ENCODE results near the gene SOAT2. TPM values are rescaled to one million over a fixed set of nuclear protein-coding genes. Genes with fewer than 3 reads are reported as not detected.

The SOAT2 gene
- total RNA-seq, 1 donor, result not detected

DNA sequence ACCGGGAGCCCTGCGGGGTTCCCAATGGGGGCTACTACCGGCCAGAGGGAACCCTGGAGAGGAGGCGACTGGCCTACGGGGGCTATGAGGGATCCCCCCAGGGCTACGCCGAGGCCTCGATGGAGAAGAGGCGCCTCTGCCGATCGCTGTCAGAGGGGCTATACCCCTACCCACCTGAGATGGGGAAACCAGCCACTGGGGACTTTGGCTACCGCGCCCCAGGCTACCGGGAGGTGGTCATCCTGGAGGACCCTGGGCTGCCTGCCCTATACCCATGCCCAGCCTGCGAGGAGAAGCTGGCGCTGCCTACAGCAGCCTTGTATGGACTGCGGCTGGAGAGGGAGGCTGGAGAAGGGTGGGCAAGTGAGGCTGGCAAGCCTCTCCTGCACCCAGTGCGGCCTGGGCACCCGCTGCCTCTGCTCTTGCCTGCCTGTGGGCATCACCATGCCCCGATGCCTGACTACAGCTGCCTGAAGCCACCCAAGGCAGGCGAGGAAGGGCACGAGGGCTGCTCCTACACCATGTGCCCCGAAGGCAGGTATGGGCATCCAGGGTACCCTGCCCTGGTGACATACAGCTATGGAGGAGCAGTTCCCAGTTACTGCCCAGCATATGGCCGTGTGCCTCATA is 43.7 kb upstream of the SOAT2 start:
- Histone ChIP-seq H3K4me1 (ENCODE audit: insufficient read depth, low read length) (peaks cover 36% of the 10 kb centered on the region), H3K4me2 (ENCODE audit: insufficient read depth, low read length) (no peak overlapping the region), H3K27me3 (ENCODE audit: insufficient read depth, low read length) (no peaks in the 10 kb centered on the region), H4K20me1 (ENCODE audit: insufficient read depth, low read length) (peaks cover 31% of the 10 kb centered on the region), H3K79me2 (ENCODE audit: insufficient read depth, low read length) (no peaks in the 10 kb centered on the region), H2AFZ (ENCODE audit: low read length) (no peak overlapping the region), H3K9me3 (ENCODE audit: low read depth, low read length) (no peaks in the 10 kb centered on the region), H3K36me3 (ENCODE audit: insufficient read depth, low read length) (peaks cover 77% of the 10 kb centered on the region), H3K27ac (ENCODE audit: low read depth, low read length) (no peak overlapping the region), H3K4me3 (ENCODE audit: insufficient read depth, low read length) (no peak overlapping the region)
- no peak for TF ChIP-seq CTCF (IDR thresholded peaks at IDR 0.05; ENCODE audit: extremely low read depth, low read depth, low read length)
- peak; percentile 74 for DNase-seq (ENCODE audit: insufficient read length, low spot score, missing footprints)

- no peak for TF ChIP-seq CTCF (IDR thresholded peaks at IDR 0.05; ENCODE audit: extremely low read depth, low read depth, low read length)
These were observed 43.1 kb upstream of the SOAT2 start for GRCh38 chr12:53060064-53060720.

GRCh38 chr12:53060721-53061276 is 42.5 kb upstream of the SOAT2 start:
- Histone ChIP-seq H3K4me2 (ENCODE audit: insufficient read depth, low read length) (no peak overlapping the region), H3K9me3 (ENCODE audit: low read depth, low read length) (no peaks in the 10 kb centered on the region), H4K20me1 (ENCODE audit: insufficient read depth, low read length) (peaks cover 31% of the 10 kb centered on the region), H3K4me3 (ENCODE audit: insufficient read depth, low read length) (no peak overlapping the region), H3K27me3 (ENCODE audit: insufficient read depth, low read length) (no peaks in the 10 kb centered on the region), H3K4me1 (ENCODE audit: insufficient read depth, low read length) (peaks cover 40% of the 10 kb centered on the region), H3K79me2 (ENCODE audit: insufficient read depth, low read length) (no peaks in the 10 kb centered on the region), H3K27ac (ENCODE audit: low read depth, low read length) (no peak overlapping the region), H3K36me3 (ENCODE audit: insufficient read depth, low read length) (peaks cover 79% of the 10 kb centered on the region), H2AFZ (ENCODE audit: low read length) (no peak overlapping the region)
- DNase-seq (ENCODE audit: insufficient read length, low spot score, missing footprints), result peak; percentile 75
- TF ChIP-seq CTCF (IDR thresholded peaks at IDR 0.05; ENCODE audit: extremely low read depth, low read depth, low read length), result no peak

More at GRCh38 chr12:53060064-53060720, 43.1 kb upstream of the SOAT2 start:
- Histone ChIP-seq H3K9me3 (ENCODE audit: low read depth, low read length) (no peaks in the 10 kb centered on the region), H4K20me1 (ENCODE audit: insufficient read depth, low read length) (peaks cover 31% of the 10 kb centered on the region), H2AFZ (ENCODE audit: low read length) (no peak overlapping the region), H3K4me3 (ENCODE audit: insufficient read depth, low read length) (no peak overlapping the region), H3K36me3 (ENCODE audit: insufficient read depth, low read length) (peaks cover 79% of the 10 kb centered on the region), H3K4me1 (ENCODE audit: insufficient read depth, low read length) (peaks cover 39% of the 10 kb centered on the region), H3K4me2 (ENCODE audit: insufficient read depth, low read length) (no peak overlapping the region), H3K79me2 (ENCODE audit: insufficient read depth, low read length) (no peaks in the 10 kb centered on the region), H3K27ac (ENCODE audit: low read depth, low read length) (no peak overlapping the region), H3K27me3 (ENCODE audit: insufficient read depth, low read length) (no peaks in the 10 kb centered on the region)
- DNase-seq (ENCODE audit: insufficient read length, low spot score, missing footprints), result peak; percentile 44

DNA sequence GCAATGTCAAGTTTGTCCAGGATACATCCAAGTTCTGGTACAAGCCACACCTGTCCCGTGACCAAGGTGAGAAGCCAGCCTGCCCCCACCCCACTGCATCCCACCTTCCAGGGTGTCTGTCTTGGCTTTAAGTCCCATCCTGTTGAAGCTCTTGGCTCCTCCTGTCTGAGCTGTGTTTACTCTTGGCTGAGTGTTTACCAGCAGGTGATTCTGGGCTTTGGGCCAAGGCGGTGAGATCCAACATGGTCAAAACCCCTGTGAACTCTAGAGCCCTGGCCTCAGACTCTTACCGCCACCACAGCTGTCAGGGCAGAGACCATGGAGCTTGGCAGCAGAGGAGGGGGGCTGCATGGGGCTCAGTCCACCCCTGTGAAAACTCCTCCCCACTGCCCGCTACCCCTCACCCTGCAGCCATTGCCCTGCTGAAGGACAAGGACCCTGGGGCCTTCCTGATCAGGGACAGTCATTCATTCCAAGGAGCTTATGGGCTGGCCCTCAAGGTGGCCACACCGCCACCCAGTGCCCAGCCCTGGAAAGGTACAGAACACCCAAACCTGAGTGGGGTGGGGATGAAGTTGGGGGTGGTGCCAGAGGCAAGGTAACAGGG is 41.8 kb upstream of the SOAT2 start:
- no peak overlapping the region for H3K4me3 ChIP-seq (ENCODE audit: insufficient read depth, low read length)
- H3K27ac ChIP-seq (ENCODE audit: low read depth, low read length), result peak overlapping the region; percentile 15
- peak; percentile 48 for DNase-seq (ENCODE audit: insufficient read length, low spot score, missing footprints)
- H3K36me3 ChIP-seq (ENCODE audit: insufficient read depth, low read length), result peaks cover 79% of the 10 kb centered on the region
- H3K27me3 ChIP-seq (ENCODE audit: insufficient read depth, low read length), result no peaks in the 10 kb centered on the region
- peaks cover 4% of the 10 kb centered on the region for H3K79me2 ChIP-seq (ENCODE audit: insufficient read depth, low read length)
- no peaks in the 10 kb centered on the region for H3K9me3 ChIP-seq (ENCODE audit: low read depth, low read length)
- peaks cover 40% of the 10 kb centered on the region for H3K4me1 ChIP-seq (ENCODE audit: insufficient read depth, low read length)
- H2AFZ ChIP-seq (ENCODE audit: low read length), result no peak overlapping the region
- peaks cover 31% of the 10 kb centered on the region for H4K20me1 ChIP-seq (ENCODE audit: insufficient read depth, low read length)
- no peak for TF ChIP-seq CTCF (IDR thresholded peaks at IDR 0.05; ENCODE audit: extremely low read depth, low read depth, low read length)
- H3K4me2 ChIP-seq (ENCODE audit: insufficient read depth, low read length), result no peak overlapping the region
